ENCODE measurements around the gene TMPRSS6. TPM values are rescaled to one million over a fixed set of nuclear protein-coding genes. Genes with fewer than 3 reads are reported as not detected.

Gene TMPRSS6
- total RNA-seq, 1 experiment from 2014 or later = not detected

DNA sequence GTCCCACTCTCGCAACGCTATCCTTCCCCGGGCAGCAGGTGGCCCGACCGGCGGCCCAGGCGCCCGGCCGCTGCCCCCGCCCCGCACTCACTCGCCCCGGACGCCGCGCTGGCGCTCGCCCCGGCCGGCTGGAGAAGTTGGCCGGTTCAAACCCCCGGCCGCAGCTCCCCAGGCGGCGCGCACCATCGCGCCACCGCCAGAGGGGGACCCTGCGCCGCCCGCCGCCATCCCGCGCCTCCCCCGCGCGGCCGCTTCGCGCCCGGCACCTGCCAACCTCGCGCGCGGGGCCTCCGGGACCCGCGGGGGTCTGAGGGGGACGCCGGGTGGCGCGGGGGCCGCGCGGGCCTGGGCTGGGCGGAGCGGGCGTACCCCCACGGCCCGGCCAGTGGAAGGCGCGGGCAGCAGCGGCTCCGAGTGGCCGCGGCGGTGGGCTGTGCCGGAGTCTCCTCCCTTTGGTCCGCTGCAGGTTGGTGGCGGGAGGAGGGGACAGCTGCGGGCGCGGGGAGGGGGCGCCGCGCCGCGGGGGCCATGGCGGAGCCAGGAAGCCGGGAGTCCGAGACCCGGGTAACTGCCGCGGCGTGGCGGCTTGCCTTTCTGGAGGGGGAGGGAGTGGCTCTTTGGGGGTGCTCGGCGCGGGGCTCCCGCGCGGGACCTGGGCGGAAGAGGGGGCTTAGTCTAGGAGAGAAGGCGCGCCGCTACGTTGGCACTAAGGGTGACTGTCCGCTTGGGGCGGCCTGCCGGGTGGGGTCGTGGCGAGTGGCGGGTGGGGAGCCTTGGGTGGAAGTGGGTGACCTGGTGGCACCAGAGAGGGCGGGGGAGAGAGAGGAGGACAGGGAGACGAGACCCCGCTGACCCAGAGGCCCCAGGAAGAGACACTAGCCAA lies 90.0 kb downstream of the TMPRSS6 start, which contains the start of the genes MPST and TST:
MPST (plus strand) TSS at position 434 of the 883 bp plus-strand sequence; CDS start at position 529, 95 bp downstream.
TST (minus strand) TSS at position 139 of the 883 bp plus-strand sequence. CDS start 715 bp downstream, outside the sequence.
- CTCF ChIA-PET = interaction anchor here (0.6 to 2.7 kb wide), 8 partner anchors 11 to 287 kb away, joined by 3 to 12 read pairs (median 4); partner anchors contain the start of gene KCTD17
- BruUV-seq (replicated peaks) = no TSS peak
- Mint-ChIP-seq H3K4me3 (ENCODE audit: low read depth, unreplicated experiment) (peak within 1 kb of the TSS; percentile 95), H3K27ac (ENCODE audit: unreplicated experiment) (peak within 1 kb of the TSS; percentile 74), H3K36me3 (ENCODE audit: insufficient read depth, unreplicated experiment) (peaks cover 69% of the 10 kb centered on the region), H3K27me3 (ENCODE audit: unreplicated experiment) (no peaks in the 10 kb centered on the region), H3K9me3 (ENCODE audit: low read depth, unreplicated experiment) (no peaks in the 10 kb centered on the region), H3K4me1 (ENCODE audit: low read depth, unreplicated experiment) (peaks cover 43% of the 10 kb centered on the region)
- intact Hi-C loops (cut with micrococcal nuclease; ENCODE audit: unreplicated experiment) = no loop called here
- DNase-seq = peak; percentile 75
- TF ChIP-seq, protein P1, sequence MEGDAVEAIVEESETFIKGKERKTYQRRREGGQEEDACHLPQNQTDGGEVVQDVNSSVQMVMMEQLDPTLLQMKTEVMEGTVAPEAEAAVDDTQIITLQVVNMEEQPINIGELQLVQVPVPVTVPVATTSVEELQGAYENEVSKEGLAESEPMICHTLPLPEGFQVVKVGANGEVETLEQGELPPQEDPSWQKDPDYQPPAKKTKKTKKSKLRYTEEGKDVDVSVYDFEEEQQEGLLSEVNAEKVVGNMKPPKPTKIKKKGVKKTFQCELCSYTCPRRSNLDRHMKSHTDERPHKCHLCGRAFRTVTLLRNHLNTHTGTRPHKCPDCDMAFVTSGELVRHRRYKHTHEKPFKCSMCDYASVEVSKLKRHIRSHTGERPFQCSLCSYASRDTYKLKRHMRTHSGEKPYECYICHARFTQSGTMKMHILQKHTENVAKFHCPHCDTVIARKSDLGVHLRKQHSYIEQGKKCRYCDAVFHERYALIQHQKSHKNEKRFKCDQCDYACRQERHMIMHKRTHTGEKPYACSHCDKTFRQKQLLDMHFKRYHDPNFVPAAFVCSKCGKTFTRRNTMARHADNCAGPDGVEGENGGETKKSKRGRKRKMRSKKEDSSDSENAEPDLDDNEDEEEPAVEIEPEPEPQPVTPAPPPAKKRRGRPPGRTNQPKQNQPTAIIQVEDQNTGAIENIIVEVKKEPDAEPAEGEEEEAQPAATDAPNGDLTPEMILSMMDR (IDR thresholded peaks at IDR 0.05; ENCODE audit: unreplicated experiment) = peak; percentile 30

DNA sequence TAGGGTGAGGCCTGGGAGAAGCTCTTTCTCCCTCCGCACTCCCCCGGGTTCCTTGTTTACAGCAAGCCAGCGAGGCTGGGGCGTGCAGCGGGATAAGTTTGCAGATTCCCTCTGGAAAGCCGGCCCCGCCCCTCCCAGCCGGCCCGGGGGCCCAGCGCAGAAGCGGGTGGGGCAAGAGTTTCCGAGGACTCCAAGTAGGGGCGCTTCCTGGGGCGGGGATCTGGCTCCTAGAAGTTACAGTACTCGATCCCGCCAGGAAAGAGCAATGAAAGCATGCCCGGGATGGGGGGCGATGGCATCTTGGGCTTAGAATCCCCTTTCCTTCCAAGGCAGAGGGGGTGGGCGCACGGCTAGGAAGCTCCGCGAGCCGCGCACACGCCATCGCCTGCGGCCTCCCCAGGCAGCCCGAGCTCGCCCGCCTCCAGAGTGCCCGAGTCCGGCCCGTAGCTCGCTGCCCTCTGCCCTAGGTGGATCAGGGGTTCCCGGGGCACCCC lies 90.7 kb downstream of the TMPRSS6 start:
- Mint-ChIP-seq H3K27me3 (ENCODE audit: unreplicated experiment) (no peaks in the 10 kb centered on the region), H3K4me1 (ENCODE audit: low read depth, unreplicated experiment) (peaks cover 43% of the 10 kb centered on the region), H3K27ac (ENCODE audit: unreplicated experiment) (peak overlapping the region; percentile 27), H3K9me3 (ENCODE audit: low read depth, unreplicated experiment) (no peaks in the 10 kb centered on the region), H3K36me3 (ENCODE audit: insufficient read depth, unreplicated experiment) (peaks cover 63% of the 10 kb centered on the region), H3K4me3 (ENCODE audit: low read depth, unreplicated experiment) (peak overlapping the region; percentile 95)
- TSS peak; percentile 28 for BruUV-seq (replicated peaks)
- intact Hi-C loops (cut with micrococcal nuclease; ENCODE audit: unreplicated experiment) = no loop called here
- CTCF ChIA-PET = interaction anchor here (0.8 to 1.6 kb wide), 5 partner anchors 10 to 163 kb away, joined by 3 to 11 read pairs (median 3); no protein-coding TSS in a partner anchor
- peak; percentile 56 for DNase-seq
- TF ChIP-seq, protein P1 (IDR thresholded peaks at IDR 0.05; ENCODE audit: unreplicated experiment) = no peak

DNA sequence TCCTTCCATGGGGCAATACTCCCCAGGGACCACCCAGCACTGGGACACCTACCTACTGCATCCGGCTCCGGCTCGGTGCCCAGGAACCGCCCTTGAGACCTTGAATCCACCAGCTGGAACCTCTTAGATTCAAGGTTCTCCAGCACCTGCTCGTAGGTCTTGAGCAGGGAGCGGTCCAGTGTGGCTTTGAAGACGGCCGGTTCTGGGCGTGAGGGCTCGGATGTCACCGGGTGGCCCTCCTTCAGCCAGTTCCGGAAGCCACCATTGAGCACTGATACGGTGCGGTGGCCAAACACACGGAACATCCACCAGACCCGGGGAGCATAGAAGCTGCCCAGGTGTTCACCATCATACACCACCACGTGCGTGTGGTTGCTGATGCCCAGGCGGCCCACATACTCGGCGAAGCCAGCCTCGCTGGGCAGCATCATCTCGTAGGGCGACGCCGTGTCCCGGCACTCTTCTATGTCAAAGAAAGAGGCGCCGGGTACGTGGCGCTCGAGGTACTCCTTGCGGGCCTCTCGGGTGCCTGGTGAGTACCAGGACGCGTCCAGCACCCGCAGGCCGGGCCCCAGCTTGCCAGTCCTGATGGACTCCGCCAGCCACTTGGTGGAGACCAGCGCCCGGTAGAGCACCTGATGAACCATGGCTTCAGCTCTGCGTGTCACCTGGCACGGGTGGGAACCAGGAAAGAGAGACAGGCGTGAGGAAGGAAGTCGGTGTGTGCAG lies 91.3 kb downstream of the TMPRSS6 start:
- TF ChIP-seq, protein P1 (IDR thresholded peaks at IDR 0.05; ENCODE audit: unreplicated experiment) = no peak
- intact Hi-C loops (cut with micrococcal nuclease; ENCODE audit: unreplicated experiment) = no loop called here
- Mint-ChIP-seq H3K27ac (ENCODE audit: unreplicated experiment) (peak overlapping the region; percentile 27), H3K4me3 (ENCODE audit: low read depth, unreplicated experiment) (peak overlapping the region; percentile 95), H3K36me3 (ENCODE audit: insufficient read depth, unreplicated experiment) (peaks cover 59% of the 10 kb centered on the region), H3K4me1 (ENCODE audit: low read depth, unreplicated experiment) (peaks cover 43% of the 10 kb centered on the region), H3K9me3 (ENCODE audit: low read depth, unreplicated experiment) (no peaks in the 10 kb centered on the region), H3K27me3 (ENCODE audit: unreplicated experiment) (no peaks in the 10 kb centered on the region)
- CTCF ChIA-PET = interaction anchor here (0.8 to 1.6 kb wide), 5 partner anchors 9 to 163 kb away, joined by 3 to 11 read pairs (median 3); no protein-coding TSS in a partner anchor
- no peak for DNase-seq
- BruUV-seq (replicated peaks) = no TSS peak

DNA sequence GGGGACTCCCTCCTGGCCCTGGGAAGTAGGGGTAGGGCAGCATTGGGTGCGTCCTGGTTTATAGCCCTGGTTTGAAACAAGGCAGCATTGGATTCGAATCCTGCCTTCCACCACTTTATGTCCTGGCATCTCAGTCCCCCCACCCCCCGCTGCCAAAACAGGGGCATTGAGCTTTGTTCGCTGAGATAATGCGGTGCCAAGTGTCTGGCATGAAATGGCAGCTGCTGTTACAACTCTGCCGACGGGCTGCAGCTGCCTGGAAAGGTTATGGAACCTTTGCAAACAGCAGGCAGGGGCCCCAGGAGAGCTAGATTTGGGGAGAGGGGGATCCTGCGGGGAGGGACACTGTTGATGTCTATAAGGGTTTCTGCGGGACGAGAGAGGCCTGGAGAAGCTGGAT lies 92.2 kb downstream of the TMPRSS6 start:
- CTCF ChIA-PET = interaction anchor here (0.6 to 1.0 kb wide), 2 partner anchors 11 to 468 kb away, joined by 3 read pairs; no protein-coding TSS in a partner anchor
- Mint-ChIP-seq H3K27me3 (ENCODE audit: unreplicated experiment) (no peaks in the 10 kb centered on the region), H3K9me3 (ENCODE audit: low read depth, unreplicated experiment) (no peaks in the 10 kb centered on the region), H3K36me3 (ENCODE audit: insufficient read depth, unreplicated experiment) (peaks cover 63% of the 10 kb centered on the region), H3K4me1 (ENCODE audit: low read depth, unreplicated experiment) (peaks cover 40% of the 10 kb centered on the region), H3K4me3 (ENCODE audit: low read depth, unreplicated experiment) (peak overlapping the region; percentile 95), H3K27ac (ENCODE audit: unreplicated experiment) (no peak overlapping the region)
- no peak for DNase-seq
- no TSS peak for BruUV-seq (replicated peaks)
- intact Hi-C loops (cut with micrococcal nuclease; ENCODE audit: unreplicated experiment) = no loop called here
- TF ChIP-seq, protein P1 (IDR thresholded peaks at IDR 0.05; ENCODE audit: unreplicated experiment) = no peak

Data from Calu3 (cell line).